Effector memory CD4-positive, alpha-beta T cell (primary cell): Measurements from ENCODE around the gene R3HCC1L.

ENCODE experiments used
- DNase-seq, 3 donors: peaks; one replicate each; pipeline ENCODE4 v3.0.0-alpha.2; 2020
- H3K27ac ChIP-seq: 2 replicates; pipeline ENCODE4 v1.7.0; 2013; ENCODE audit warnings: mild to moderate bottlenecking, low read length, moderate library complexity; ENCODE audit not compliant: insufficient read depth, poor library complexity, severe bottlenecking
- H3K27me3 ChIP-seq: replicated peaks from 2 replicates; pipeline ENCODE4 v1.7.0; 2013; ENCODE audit warnings: mild to moderate bottlenecking, low read length; ENCODE audit not compliant: insufficient read depth, control insufficient read depth, poor library complexity, severe bottlenecking
- H3K36me3 ChIP-seq: 2 replicates; pipeline ENCODE4 v1.7.0; 2013; ENCODE audit warnings: mild to moderate bottlenecking, low read length, moderate library complexity; ENCODE audit not compliant: control insufficient read depth, insufficient read depth
- H3K4me1 ChIP-seq: 2 replicates; pipeline ENCODE4 v1.7.0; 2013; ENCODE audit warnings: low read length, mild to moderate bottlenecking; ENCODE audit not compliant: control insufficient read depth, insufficient read depth, poor library complexity, severe bottlenecking
- H3K4me3 ChIP-seq: 2 replicates; pipeline ENCODE4 v1.7.0; 2013; ENCODE audit warnings: low read length, low read depth, mild to moderate bottlenecking; ENCODE audit not compliant: insufficient read depth, poor library complexity, severe bottlenecking
- H3K9me3 ChIP-seq: 2 replicates; pipeline ENCODE4 v1.7.0; 2013; ENCODE audit warnings: mild to moderate bottlenecking, low read length, moderate library complexity; ENCODE audit not compliant: control insufficient read depth
- total RNA-seq, 3 donors: gene quantifications; one replicate each; lab custom pipeline; 2026; lab: John Stamatoyannopoulos, UW

The R3HCC1L gene
- 33.0 to 37.0 (median 33.4) reads per million in 3 donors for total RNA-seq

GRCh38 chr10:98134431-98135221, at the start of gene R3HCC1L:
Gene R3HCC1L, plus strand, starts transcription at chr10:98134657. Its CDS starts 73,458 bp downstream, at chr10:98208115.
- Histone ChIP-seq H3K36me3 (no peaks in the 10 kb centered on the region), H3K4me3 (peak within 1 kb of the TSS; percentile 75), H3K27ac (peak within 1 kb of the TSS; percentile 96), H3K27me3 (no peaks in the 10 kb centered on the region), H3K4me1 (peaks cover 9% of the 10 kb centered on the region), H3K9me3 (no peaks in the 10 kb centered on the region)
- DNase-seq: peak; percentile 77 to 88 (median 88)

GRCh38 chr10:98085238-98085637, 49.2 kb upstream of the R3HCC1L start:
- H3K36me3 ChIP-seq: no peaks in the 10 kb centered on the region
- H3K4me1 ChIP-seq: no peaks in the 10 kb centered on the region
- H3K9me3 ChIP-seq: no peaks in the 10 kb centered on the region
- H3K27me3 ChIP-seq: no peaks in the 10 kb centered on the region
- no peak for DNase-seq
- no peak overlapping the region for H3K4me3 ChIP-seq
- no peak overlapping the region for H3K27ac ChIP-seq

GRCh38 chr10:98086837-98087708, 47.4 kb upstream of the R3HCC1L start:
- Histone ChIP-seq H3K9me3 (no peaks in the 10 kb centered on the region), H3K27ac (no peak overlapping the region), H3K4me1 (no peaks in the 10 kb centered on the region), H3K27me3 (no peaks in the 10 kb centered on the region), H3K4me3 (no peak overlapping the region), H3K36me3 (no peaks in the 10 kb centered on the region)
- no peak for DNase-seq

GRCh38 chr10:98088186-98088971, 46.1 kb upstream of the R3HCC1L start:
- H3K27me3 ChIP-seq: no peaks in the 10 kb centered on the region
- no peak for DNase-seq
- H3K36me3 ChIP-seq: no peaks in the 10 kb centered on the region
- no peaks in the 10 kb centered on the region for H3K4me1 ChIP-seq
- no peak overlapping the region for H3K4me3 ChIP-seq
- H3K9me3 ChIP-seq: no peaks in the 10 kb centered on the region
- H3K27ac ChIP-seq: no peak overlapping the region

GRCh38 chr10:98090822-98091221, 43.6 kb upstream of the R3HCC1L start:
- Histone ChIP-seq H3K9me3 (no peaks in the 10 kb centered on the region), H3K27me3 (no peaks in the 10 kb centered on the region), H3K27ac (no peak overlapping the region), H3K4me3 (no peak overlapping the region), H3K4me1 (no peaks in the 10 kb centered on the region), H3K36me3 (no peaks in the 10 kb centered on the region)
- no peak for DNase-seq

- Histone ChIP-seq H3K27me3 (no peaks in the 10 kb centered on the region), H3K4me1 (no peaks in the 10 kb centered on the region), H3K9me3 (no peaks in the 10 kb centered on the region), H3K4me3 (no peak overlapping the region), H3K36me3 (no peaks in the 10 kb centered on the region), H3K27ac (no peak overlapping the region)
- no peak for DNase-seq
Measured at GRCh38 chr10:98096316-98096715, 38.1 kb upstream of the R3HCC1L start.

GRCh38 chr10:98096731-98097130, 37.7 kb upstream of the R3HCC1L start:
- H3K36me3 ChIP-seq: no peaks in the 10 kb centered on the region
- no peak overlapping the region for H3K27ac ChIP-seq
- H3K4me3 ChIP-seq: no peak overlapping the region
- H3K4me1 ChIP-seq: no peaks in the 10 kb centered on the region
- DNase-seq: no peak
- H3K27me3 ChIP-seq: no peaks in the 10 kb centered on the region
- no peaks in the 10 kb centered on the region for H3K9me3 ChIP-seq

GRCh38 chr10:98097175-98097574, 37.3 kb upstream of the R3HCC1L start:
- no peak for DNase-seq
- H3K27ac ChIP-seq: no peak overlapping the region
- H3K9me3 ChIP-seq: no peaks in the 10 kb centered on the region
- no peaks in the 10 kb centered on the region for H3K27me3 ChIP-seq
- no peaks in the 10 kb centered on the region for H3K36me3 ChIP-seq
- H3K4me1 ChIP-seq: no peaks in the 10 kb centered on the region
- H3K4me3 ChIP-seq: no peak overlapping the region

- Histone ChIP-seq H3K27me3 (no peaks in the 10 kb centered on the region), H3K9me3 (no peaks in the 10 kb centered on the region), H3K27ac (no peak overlapping the region), H3K36me3 (no peaks in the 10 kb centered on the region), H3K4me1 (no peaks in the 10 kb centered on the region), H3K4me3 (no peak overlapping the region)
- no peak for DNase-seq
Measured at GRCh38 chr10:98097616-98098015, 36.8 kb upstream of the R3HCC1L start.
